Effector memory CD4-positive, alpha-beta T cell (primary cell): ENCODE results near the gene CFAP58.

Source experiments
- DNase-seq, 3 donors: peaks; one replicate each; pipeline ENCODE4 v3.0.0-alpha.2; 2020
- H3K27ac ChIP-seq: 2 replicates; pipeline ENCODE4 v1.7.0; 2013; ENCODE audit warnings: mild to moderate bottlenecking, low read length, moderate library complexity; ENCODE audit not compliant: insufficient read depth, poor library complexity, severe bottlenecking
- H3K27me3 ChIP-seq: replicated peaks from 2 replicates; pipeline ENCODE4 v1.7.0; 2013; ENCODE audit warnings: mild to moderate bottlenecking, low read length; ENCODE audit not compliant: insufficient read depth, control insufficient read depth, poor library complexity, severe bottlenecking
- H3K36me3 ChIP-seq: 2 replicates; pipeline ENCODE4 v1.7.0; 2013; ENCODE audit warnings: mild to moderate bottlenecking, low read length, moderate library complexity; ENCODE audit not compliant: control insufficient read depth, insufficient read depth
- H3K4me1 ChIP-seq: 2 replicates; pipeline ENCODE4 v1.7.0; 2013; ENCODE audit warnings: low read length, mild to moderate bottlenecking; ENCODE audit not compliant: control insufficient read depth, insufficient read depth, poor library complexity, severe bottlenecking
- H3K4me3 ChIP-seq: 2 replicates; pipeline ENCODE4 v1.7.0; 2013; ENCODE audit warnings: low read length, low read depth, mild to moderate bottlenecking; ENCODE audit not compliant: insufficient read depth, poor library complexity, severe bottlenecking
- H3K9me3 ChIP-seq: 2 replicates; pipeline ENCODE4 v1.7.0; 2013; ENCODE audit warnings: mild to moderate bottlenecking, low read length, moderate library complexity; ENCODE audit not compliant: control insufficient read depth

CFAP58 gene

DNA sequence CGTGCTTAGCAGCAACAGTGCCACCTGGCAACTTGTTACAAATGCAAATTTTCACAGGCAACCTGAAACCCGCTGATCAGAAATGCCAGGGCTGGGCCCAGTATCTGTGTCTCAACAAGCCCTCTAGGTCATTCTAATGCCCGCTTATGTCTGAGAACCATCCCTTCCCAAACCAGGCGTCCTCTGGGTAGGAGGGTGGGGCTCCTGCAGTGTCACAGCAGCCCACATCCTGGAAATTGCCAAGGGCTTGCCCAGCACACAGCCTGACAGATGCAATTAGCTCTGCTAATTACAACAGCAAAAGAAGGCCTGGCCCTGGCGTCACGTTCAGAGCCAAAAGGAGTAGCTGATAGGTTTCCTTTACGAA lies 31.2 kb upstream of the CFAP58 start:
- H3K4me1 ChIP-seq, result peaks cover 63% of the 10 kb centered on the region
- H3K27me3 ChIP-seq, result no peaks in the 10 kb centered on the region
- peak overlapping the region; percentile 11 for H3K4me3 ChIP-seq
- no peaks in the 10 kb centered on the region for H3K9me3 ChIP-seq
- peak overlapping the region; percentile 43 for H3K27ac ChIP-seq
- DNase-seq, result no peak
- H3K36me3 ChIP-seq, result no peaks in the 10 kb centered on the region

DNA sequence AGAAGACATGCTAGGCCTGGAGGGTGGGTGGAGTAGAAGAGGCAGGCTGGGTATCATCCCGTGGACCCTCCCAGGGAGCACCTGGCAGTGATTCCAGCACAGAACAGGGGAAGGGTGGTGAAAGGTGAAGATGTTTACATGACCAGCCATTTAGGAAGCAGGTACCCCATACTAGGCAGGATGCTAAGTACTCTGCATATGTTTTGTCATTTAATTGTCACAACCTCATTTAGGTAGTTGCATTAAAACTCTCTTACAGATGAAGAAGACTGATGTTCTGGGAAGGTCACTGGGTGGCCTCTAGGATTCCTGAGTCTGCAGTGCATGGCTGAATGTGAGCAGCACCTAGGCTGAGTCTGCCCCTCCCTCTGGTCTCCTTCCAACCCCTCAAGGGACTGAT lies 30.5 kb upstream of the CFAP58 start:
- H3K9me3 ChIP-seq, result no peaks in the 10 kb centered on the region
- H3K4me1 ChIP-seq, result peaks cover 70% of the 10 kb centered on the region
- no peaks in the 10 kb centered on the region for H3K36me3 ChIP-seq
- DNase-seq, result no peak
- H3K4me3 ChIP-seq, result no peak overlapping the region
- H3K27me3 ChIP-seq, result no peaks in the 10 kb centered on the region
- peak overlapping the region; percentile 43 for H3K27ac ChIP-seq

DNA sequence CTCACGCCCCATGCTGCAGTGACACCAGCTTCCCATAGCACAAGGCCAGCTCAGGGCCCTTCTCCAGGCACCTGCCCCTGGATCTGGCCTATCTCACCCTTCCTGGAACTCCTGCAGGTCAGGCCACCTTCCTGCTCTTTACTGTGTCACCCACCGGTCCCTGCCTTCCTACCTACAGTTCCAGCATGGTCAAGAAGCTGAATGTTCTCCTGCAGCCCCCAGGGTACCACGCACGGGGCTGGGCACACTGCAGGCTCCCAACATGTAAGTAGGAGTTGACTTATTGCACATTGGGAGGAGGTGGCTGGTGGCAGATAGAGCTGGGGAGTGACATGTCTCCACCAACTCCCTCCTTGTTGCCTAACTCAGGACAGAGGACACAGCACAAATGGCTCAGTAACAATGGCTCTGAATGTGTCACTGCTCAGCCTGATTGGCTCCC lies 29.9 kb upstream of the CFAP58 start:
- Histone ChIP-seq H3K27me3 (no peaks in the 10 kb centered on the region), H3K4me1 (peaks cover 77% of the 10 kb centered on the region), H3K36me3 (no peaks in the 10 kb centered on the region), H3K9me3 (no peaks in the 10 kb centered on the region), H3K27ac (peak overlapping the region; percentile 50), H3K4me3 (peak overlapping the region; percentile 16)
- no peak for DNase-seq

DNA sequence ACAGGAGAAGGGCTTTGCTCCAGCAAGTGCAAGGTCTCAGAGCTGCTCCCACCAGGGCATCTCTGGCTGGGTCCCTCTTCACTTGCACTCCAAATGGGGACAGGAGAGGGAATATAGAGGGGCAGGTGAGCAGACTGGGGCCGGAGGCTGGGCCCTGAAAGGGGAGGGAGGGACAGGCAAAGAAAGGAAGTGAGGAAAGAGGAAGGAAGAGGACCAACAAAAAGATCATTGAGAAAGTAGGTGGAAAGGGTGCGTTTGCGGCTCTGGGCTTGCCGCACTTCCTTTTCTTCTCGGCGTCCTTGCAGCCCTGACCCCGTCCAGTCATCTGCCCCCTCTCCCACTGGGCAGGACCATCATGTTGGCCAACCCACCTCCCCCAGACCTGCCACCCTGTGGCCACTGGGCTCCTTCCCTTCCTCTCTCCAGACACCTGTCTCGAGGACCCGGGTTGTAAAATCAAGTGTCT lies 29.4 kb upstream of the CFAP58 start:
- H3K27ac ChIP-seq, result peak overlapping the region; percentile 50
- H3K4me1 ChIP-seq, result peaks cover 81% of the 10 kb centered on the region
- H3K36me3 ChIP-seq, result no peaks in the 10 kb centered on the region
- DNase-seq, result no peak
- peak overlapping the region; percentile 16 for H3K4me3 ChIP-seq
- no peaks in the 10 kb centered on the region for H3K27me3 ChIP-seq
- H3K9me3 ChIP-seq, result no peaks in the 10 kb centered on the region

DNA sequence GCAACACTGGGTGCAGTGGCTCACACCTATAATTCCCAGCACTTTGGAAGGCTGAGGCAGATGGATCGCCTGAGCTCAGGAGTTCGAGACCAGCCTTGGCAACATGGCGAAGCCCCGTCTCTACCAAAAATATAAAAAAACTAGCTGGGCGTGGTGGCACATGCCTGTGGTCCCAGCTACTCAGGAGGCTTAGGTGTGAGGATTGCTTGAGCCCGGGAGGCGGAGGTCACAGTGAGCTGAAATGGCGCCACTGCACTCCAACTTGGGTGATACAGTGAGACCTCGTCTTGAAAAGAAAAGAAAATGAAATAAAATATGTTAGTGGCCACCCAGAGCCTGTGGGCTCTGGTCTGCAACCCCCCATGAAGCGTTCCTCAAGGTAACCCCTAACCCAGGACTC lies 28.7 kb upstream of the CFAP58 start:
- Histone ChIP-seq H3K36me3 (no peaks in the 10 kb centered on the region), H3K27me3 (no peaks in the 10 kb centered on the region), H3K4me1 (peaks cover 88% of the 10 kb centered on the region), H3K4me3 (no peak overlapping the region), H3K27ac (no peak overlapping the region), H3K9me3 (no peaks in the 10 kb centered on the region)
- DNase-seq, result no peak

DNA sequence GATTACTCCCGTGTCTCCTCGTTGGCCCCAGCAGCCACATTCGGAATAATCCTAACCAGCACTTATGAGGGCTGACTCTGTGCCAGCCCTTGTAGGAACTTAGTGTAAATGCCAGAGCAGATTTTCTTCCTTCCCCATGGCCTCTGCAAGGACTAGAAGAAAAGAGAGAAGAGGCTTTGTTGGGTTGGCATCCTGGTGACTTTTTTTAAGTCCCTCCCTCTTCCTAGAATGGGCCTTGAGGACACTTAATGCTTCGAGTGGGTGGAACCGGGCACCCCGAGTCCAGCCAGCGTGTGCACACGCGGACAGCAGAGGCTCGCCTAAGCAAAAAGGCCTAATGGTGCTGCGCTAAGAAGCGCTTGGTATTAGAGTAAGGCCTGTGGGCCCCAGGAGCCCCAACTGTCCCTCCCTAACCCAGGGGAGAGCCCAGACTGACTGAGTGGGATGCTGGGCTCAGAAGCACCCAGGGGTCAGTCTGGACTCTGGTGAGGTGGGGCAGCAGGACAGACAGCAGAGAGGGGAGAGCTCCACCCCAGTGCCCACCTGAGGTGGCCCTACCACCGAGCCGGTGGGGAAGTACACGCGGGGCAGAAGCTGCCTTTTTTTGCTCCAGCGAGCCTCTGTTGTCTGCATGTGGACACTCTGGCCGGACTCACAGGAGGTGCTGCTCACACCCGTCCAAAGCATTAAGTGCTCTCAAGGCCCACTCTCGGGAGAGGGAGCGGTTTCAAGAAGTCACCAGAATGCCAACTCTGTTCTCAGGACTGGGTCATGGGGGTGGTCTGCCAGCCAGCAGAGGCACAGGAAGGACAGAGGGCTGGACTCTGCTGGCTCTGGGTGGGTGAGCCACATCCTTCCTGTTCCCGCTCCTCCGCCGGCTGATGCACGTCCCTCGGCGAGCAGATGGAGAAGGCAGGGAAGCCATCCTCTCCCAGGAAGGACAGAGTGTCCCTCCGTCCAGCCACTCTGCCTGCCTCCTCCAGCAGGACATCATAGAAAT lies 27.9 kb upstream of the CFAP58 start:
- H3K27me3 ChIP-seq, result no peaks in the 10 kb centered on the region
- peaks cover 96% of the 10 kb centered on the region for H3K4me1 ChIP-seq
- H3K27ac ChIP-seq, result no peak overlapping the region
- H3K4me3 ChIP-seq, result no peak overlapping the region
- no peak for DNase-seq
- H3K9me3 ChIP-seq, result no peaks in the 10 kb centered on the region
- no peaks in the 10 kb centered on the region for H3K36me3 ChIP-seq

DNA sequence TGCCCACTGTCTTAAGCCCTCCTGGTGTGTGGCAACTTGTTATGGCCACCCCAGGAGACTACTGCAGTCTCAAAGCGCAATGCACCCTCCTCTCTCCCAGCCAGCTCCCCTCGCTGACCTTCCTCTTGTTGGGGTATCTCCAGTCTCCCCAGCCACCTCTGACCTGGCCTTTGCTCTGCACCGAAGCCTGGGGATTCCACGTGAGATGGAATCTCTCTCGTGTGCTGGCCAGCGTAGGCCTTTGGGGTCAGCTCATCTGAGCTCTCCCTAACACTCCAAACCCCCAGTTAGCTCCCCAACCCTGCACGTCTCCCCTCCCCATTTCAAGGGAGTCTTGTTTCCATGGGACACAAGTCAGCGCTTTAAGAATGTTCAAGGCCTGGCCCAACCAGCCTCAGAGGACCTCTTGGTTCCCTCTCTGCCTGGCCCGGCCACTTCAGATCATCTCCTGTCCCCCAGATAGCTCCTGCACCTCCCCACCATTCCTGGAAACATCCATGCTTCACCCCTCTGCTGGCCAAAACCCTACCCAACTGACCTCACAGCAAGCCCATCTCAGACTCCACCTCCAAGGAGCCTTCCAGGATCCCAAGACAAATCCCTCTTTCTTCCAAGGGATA lies 26.5 kb upstream of the CFAP58 start:
- Histone ChIP-seq H3K27me3 (no peaks in the 10 kb centered on the region), H3K36me3 (no peaks in the 10 kb centered on the region), H3K9me3 (no peaks in the 10 kb centered on the region), H3K4me1 (peaks cover 83% of the 10 kb centered on the region), H3K4me3 (no peak overlapping the region), H3K27ac (peak overlapping the region; percentile 75)
- no peak for DNase-seq

DNA sequence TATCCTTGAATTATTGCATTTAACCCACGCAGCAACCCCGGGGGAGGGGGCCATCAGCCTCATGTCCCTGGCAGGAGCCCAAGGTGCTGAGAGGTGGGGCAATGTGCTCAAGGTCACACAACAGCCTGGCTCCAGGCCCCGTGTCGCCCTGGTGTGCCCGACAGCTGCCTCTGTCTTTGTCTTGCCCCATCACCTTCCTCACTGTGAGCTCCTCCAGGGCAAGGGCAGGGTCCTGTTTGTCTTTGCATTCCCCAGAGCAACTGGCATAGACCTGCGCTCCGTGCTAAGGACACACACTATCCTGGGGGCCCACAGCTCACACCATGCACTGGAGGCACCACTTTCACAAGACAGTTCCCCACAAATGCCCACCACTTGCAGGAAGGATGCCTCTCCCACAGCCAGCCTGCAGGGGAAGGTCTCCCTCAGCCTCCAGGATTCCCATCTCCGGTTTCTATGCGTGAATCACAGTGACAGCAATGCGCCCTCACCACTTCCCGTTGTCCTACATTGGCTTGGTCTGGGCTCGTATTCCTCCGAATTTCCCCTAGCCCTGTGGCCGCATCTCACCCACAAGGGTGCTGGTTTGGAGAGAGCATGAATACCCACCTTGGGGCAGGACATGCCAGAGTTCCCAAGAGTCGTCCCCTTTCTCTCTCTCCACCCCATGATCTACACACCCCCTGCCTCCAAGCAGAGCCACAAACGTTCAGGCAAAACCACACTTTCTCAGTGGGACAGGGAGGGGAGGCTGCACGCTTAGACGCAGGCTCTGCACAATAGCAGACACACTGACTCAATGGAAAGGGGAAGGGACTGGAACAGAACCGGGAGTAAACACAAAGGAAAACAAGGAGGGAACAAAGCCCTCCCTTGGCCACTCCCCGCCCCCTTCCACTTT lies 25.6 kb upstream of the CFAP58 start:
- peak in 1 of 3 donors; percentile 53 for DNase-seq
- H3K36me3 ChIP-seq, result no peaks in the 10 kb centered on the region
- no peaks in the 10 kb centered on the region for H3K9me3 ChIP-seq
- peak overlapping the region; percentile 39 for H3K4me3 ChIP-seq
- peak overlapping the region; percentile 75 for H3K27ac ChIP-seq
- H3K27me3 ChIP-seq, result no peaks in the 10 kb centered on the region
- H3K4me1 ChIP-seq, result peaks cover 76% of the 10 kb centered on the region

DNA sequence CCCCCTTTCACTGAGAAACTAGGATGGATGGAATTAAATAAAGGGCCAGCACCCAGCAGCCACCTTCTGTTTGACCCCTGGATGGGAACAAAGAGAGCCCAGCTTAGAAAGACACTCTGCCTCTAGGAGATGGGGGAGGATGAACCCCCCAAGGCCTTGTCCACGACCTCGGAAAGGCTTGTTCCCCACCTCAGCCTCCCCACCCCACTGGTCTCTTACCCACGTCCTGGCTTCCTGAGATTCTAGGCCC lies 25.1 kb upstream of the CFAP58 start:
- DNase-seq, result no peak
- peak overlapping the region; percentile 39 for H3K4me3 ChIP-seq
- H3K9me3 ChIP-seq, result no peaks in the 10 kb centered on the region
- no peaks in the 10 kb centered on the region for H3K27me3 ChIP-seq
- H3K36me3 ChIP-seq, result no peaks in the 10 kb centered on the region
- peaks cover 76% of the 10 kb centered on the region for H3K4me1 ChIP-seq
- H3K27ac ChIP-seq, result peak overlapping the region; percentile 75
